Left lung (tissue), 10 donors: ENCODE data around the gene ACP1. TPM values are rescaled to one million over a fixed set of nuclear protein-coding genes. Genes with fewer than 3 reads are reported as not detected.
A peak's percentile ranks its signal among the peaks of the same experiment; 100 is the strongest.

Experiments
- ATAC-seq: fragments of 200-7000 bp; cut with Tn5 transposase; one replicate; pipeline ENCODE4 v1.9.1; 2020; ENCODE audit warnings: moderate library complexity
- DNase-seq, 4 donors: peaks; one replicate each; pipeline ENCODE4 v3.0.0-alpha.2; 2013 to 2020
- H3K27ac ChIP-seq, 2 donors: fragments of 200-600 bp; sonication (generic) in 1 of 2; one replicate each; pipeline versions ENCODE4 v1.5.0 to v1.8.0; 2020 to 2021
- H3K27me3 ChIP-seq, 2 donors: fragments of 200-600 bp; sonication (generic) in 1 of 2; one replicate each; pipeline versions ENCODE4 v1.5.0 to v1.8.0; 2020 to 2021
- H3K36me3 ChIP-seq, 2 donors: fragments of 200-600 bp; sonication (generic) in 1 of 2; one replicate each; pipeline versions ENCODE4 v1.5.0 to v1.8.0; 2020 to 2021
- H3K4me1 ChIP-seq, 2 donors: fragments of 200-600 bp; one replicate each; pipeline ENCODE4 v1.8.0; 2021
- H3K4me3 ChIP-seq, 2 donors: fragments of 200-600 bp; sonication (generic) in 1 of 2; one replicate each; pipeline versions ENCODE4 v1.5.0 to v1.8.0; 2020 to 2021; ENCODE audit warnings: mild to moderate bottlenecking in 1 of 2
- H3K9me3 ChIP-seq, 2 donors: fragments of 200-600 bp; sonication (generic) in 1 of 2; one replicate each; pipeline versions ENCODE4 v1.5.0 to v1.8.0; 2020 to 2021
- intact Hi-C, 2 donors: fragments of 100-400 bp; cut with DNase I; formaldehyde crosslinking; loops; one replicate each; pipeline versions ENCODE4 v1.11.2 to v1.14.2; 2022
- polyA plus RNA-seq, 6 donors: library from polyadenylated mRNA; unstranded; fragments of 120-200 nt; gene quantifications; one replicate each; pipeline ENCODE4 v1.2.1, GENCODE V29; 2013; ENCODE audit not compliant: insufficient read length in 6 of 6
- total RNA-seq, 2 donors: library from RNA; stranded (reverse); fragmentation: NEBNext Ultra II Directional; extraction: Animal tissue kit (Norgen Biotek cat#: 25700); gene quantifications; one replicate each; pipeline ENCODE4 v1.2.1, GENCODE V29; 2021
- TF ChIP-seq, protein P1 (sequence below), 2 donors: fragments of 200-600 bp; sonication (generic) in 1 of 2; IDR thresholded peaks; one replicate each; pipeline versions ENCODE4 v1.5.0 to v1.8.0; 2021; ENCODE audit warnings: antibody characterized with exemption in 2 of 2
- donor health status: DM: no; HTN: yes; CAD: no.
- donor health status: DM: no; HTN: no; CAD: no.

ACP1 gene
- total and polyA plus RNA-seq, 8 donors, result 76.5 to 162 (median 144) TPM

- ATAC-seq, result no peak
- H3K4me3 ChIP-seq, result no peak overlapping the region
- H3K27ac ChIP-seq, result no peak overlapping the region
- DNase-seq, result no peak
- H3K9me3 ChIP-seq, result no peaks in the 10 kb centered on the region
- intact Hi-C loops, result no loop called here
- H3K27me3 ChIP-seq, result no peaks in the 10 kb centered on the region
- H3K36me3 ChIP-seq, result peaks cover 0 to 54% of the 10 kb centered on the region in 2 donors
- H3K4me1 ChIP-seq, result no peaks in the 10 kb centered on the region
- TF ChIP-seq, protein P1, sequence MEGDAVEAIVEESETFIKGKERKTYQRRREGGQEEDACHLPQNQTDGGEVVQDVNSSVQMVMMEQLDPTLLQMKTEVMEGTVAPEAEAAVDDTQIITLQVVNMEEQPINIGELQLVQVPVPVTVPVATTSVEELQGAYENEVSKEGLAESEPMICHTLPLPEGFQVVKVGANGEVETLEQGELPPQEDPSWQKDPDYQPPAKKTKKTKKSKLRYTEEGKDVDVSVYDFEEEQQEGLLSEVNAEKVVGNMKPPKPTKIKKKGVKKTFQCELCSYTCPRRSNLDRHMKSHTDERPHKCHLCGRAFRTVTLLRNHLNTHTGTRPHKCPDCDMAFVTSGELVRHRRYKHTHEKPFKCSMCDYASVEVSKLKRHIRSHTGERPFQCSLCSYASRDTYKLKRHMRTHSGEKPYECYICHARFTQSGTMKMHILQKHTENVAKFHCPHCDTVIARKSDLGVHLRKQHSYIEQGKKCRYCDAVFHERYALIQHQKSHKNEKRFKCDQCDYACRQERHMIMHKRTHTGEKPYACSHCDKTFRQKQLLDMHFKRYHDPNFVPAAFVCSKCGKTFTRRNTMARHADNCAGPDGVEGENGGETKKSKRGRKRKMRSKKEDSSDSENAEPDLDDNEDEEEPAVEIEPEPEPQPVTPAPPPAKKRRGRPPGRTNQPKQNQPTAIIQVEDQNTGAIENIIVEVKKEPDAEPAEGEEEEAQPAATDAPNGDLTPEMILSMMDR (IDR thresholded peaks at IDR 0.05), result no peak
Measured at GRCh38 chr2:244547-244946, 20.2 kb upstream of the ACP1 start.

- Histone ChIP-seq H3K4me1 (no peaks in the 10 kb centered on the region), H3K9me3 (no peaks in the 10 kb centered on the region), H3K27me3 (no peaks in the 10 kb centered on the region), H3K27ac (no peak overlapping the region), H3K36me3 (peaks cover 0 to 51% of the 10 kb centered on the region in 2 donors), H3K4me3 (no peak overlapping the region)
- DNase-seq (peak in 1 of 4 donors; percentile 49), ATAC-seq (peak; percentile 83)
- intact Hi-C loops, result no loop called here
- TF ChIP-seq, protein P1 (IDR thresholded peaks at IDR 0.05), result peak; percentile 50 to 53
Measured at GRCh38 chr2:246489-247144, 18.1 kb upstream of the ACP1 start.

- DNase-seq (no peak), ATAC-seq (no peak)
- no peak overlapping the region for H3K4me3 ChIP-seq
- TF ChIP-seq, protein P1 (IDR thresholded peaks at IDR 0.05), result no peak
- H3K27me3 ChIP-seq, result no peaks in the 10 kb centered on the region
- H3K9me3 ChIP-seq, result no peaks in the 10 kb centered on the region
- peaks cover 0 to 38% of the 10 kb centered on the region in 2 donors for H3K36me3 ChIP-seq
- no peak overlapping the region for H3K27ac ChIP-seq
- intact Hi-C loops, result no loop called here
- H3K4me1 ChIP-seq, result no peaks in the 10 kb centered on the region
Measured at GRCh38 chr2:248724-249123, 16.0 kb upstream of the ACP1 start.

GRCh38 chr2:249538-250042 is 15.2 kb upstream of the ACP1 start:
- DNase-seq (no peak), ATAC-seq (no peak)
- intact Hi-C loops, result no loop called here
- Histone ChIP-seq H3K4me3 (no peak overlapping the region), H3K27ac (no peak overlapping the region), H3K4me1 (no peaks in the 10 kb centered on the region), H3K9me3 (no peaks in the 10 kb centered on the region), H3K36me3 (peaks cover 0 to 29% of the 10 kb centered on the region in 2 donors), H3K27me3 (no peaks in the 10 kb centered on the region)
- TF ChIP-seq, protein P1 (IDR thresholded peaks at IDR 0.05), result no peak

GRCh38 chr2:252001-252602 is 12.6 kb upstream of the ACP1 start:
- H3K4me1 ChIP-seq, result no peaks in the 10 kb centered on the region

More at GRCh38 chr2:252001-252602, 12.6 kb upstream of the ACP1 start:
- TF ChIP-seq, protein P1 (IDR thresholded peaks at IDR 0.05), result no peak
- H3K4me3 ChIP-seq, result no peak overlapping the region
- no peaks in the 10 kb centered on the region for H3K9me3 ChIP-seq
- no peaks in the 10 kb centered on the region for H3K27me3 ChIP-seq
- no peak for DNase-seq
- peaks cover 0 to 13% of the 10 kb centered on the region in 2 donors for H3K36me3 ChIP-seq
- intact Hi-C loops, result no loop called here
- ATAC-seq, result no peak
- no peak overlapping the region for H3K27ac ChIP-seq
